Naive thymus-derived CD8-positive, alpha-beta T cell (primary cell): Measurements from ENCODE around the gene FBXW11. TPM values are rescaled to one million over a fixed set of nuclear protein-coding genes. Genes with fewer than 3 reads are reported as not detected.

Source experiments
- ATAC-seq, 2 donors: fragments of 150-1000 bp; cut with Tn5 transposase in 1 of 2; sonication (Bioruptor Pico), chemical (Tn5 transposase) in 1 of 2; 1 replicate in 1 of 2; 2 replicates in 1 of 2; pipeline ENCODE4 v1.10.0; 2021; ENCODE audit warnings: mild to moderate bottlenecking in 2 of 2, moderate library complexity in 2 of 2
- POLR2A ChIA-PET: fragments of 350-600 bp; sonication (Branson Sonifier 250); formaldehyde crosslinking; loops from one replicate; lab custom pipeline; 2021; ENCODE audit warnings: antibody characterized with exemption; lab: Charles Lee
- DNase-seq, 10 donors: peaks; one replicate each; pipeline versions ENCODE4 v3.0.0 to v3.0.0-alpha.2; 2020 to 2022
- H3K27ac Mint-ChIP-seq, 10 donors: one replicate each; pipeline ENCODE4 v1.8.0; 2020 to 2022; ENCODE audit warnings: mild to moderate bottlenecking in 10 of 10, mixed read lengths in 10 of 10, moderate library complexity in 4 of 10, inconsistent platforms in 1 of 10
- H3K27me3 Mint-ChIP-seq, 5 donors: one replicate each; pipeline ENCODE4 v1.8.0; 2021 to 2022; ENCODE audit warnings: mixed read lengths in 5 of 5
- H3K36me3 Mint-ChIP-seq, 3 donors: one replicate each; pipeline ENCODE4 v1.8.0; 2020 to 2022; ENCODE audit warnings: mixed read lengths in 3 of 3, mild to moderate bottlenecking in 2 of 3, inconsistent platforms in 1 of 3
- H3K4me1 Mint-ChIP-seq, 4 donors: one replicate each; pipeline ENCODE4 v1.8.0; 2021 to 2022; ENCODE audit warnings: mixed read lengths in 4 of 4
- H3K4me3 Mint-ChIP-seq, 10 donors: one replicate each; pipeline ENCODE4 v1.8.0; 2020 to 2022; ENCODE audit warnings: mild to moderate bottlenecking in 10 of 10, mixed read lengths in 10 of 10, moderate library complexity in 6 of 10, inconsistent platforms in 1 of 10
- H3K9me3 Mint-ChIP-seq, 9 donors: one replicate each; pipeline ENCODE4 v1.8.0; 2020 to 2022; ENCODE audit warnings: mixed read lengths in 9 of 9, mild to moderate bottlenecking in 3 of 9, inconsistent platforms in 1 of 9, moderate library complexity in 1 of 9
- polyA plus RNA-seq, 3 donors: library from polyadenylated mRNA; unstranded; fragments of 300-500 nt; fragmentation: Illumina TruSeq; gene quantifications; one replicate each; pipeline ENCODE4 v1.2.3, GENCODE V29; 2021
- total RNA-seq, 8 experiments: library from RNA in 2 of 8; stranded (reverse) in 2 of 8; gene quantifications; one replicate each; pipeline ENCODE4 v1.2.3 and lab custom pipeline; 2021 to 2026

Gene FBXW11
- total and polyA plus RNA-seq, 5 experiments from 2014 or later = 13.5 to 39.5 (median 18.3) TPM

GRCh38 chr5:171999100-171999499 is 7.3 kb downstream of the FBXW11 start:
- Mint-ChIP-seq H3K4me1 (peaks cover 34 to 89% (median 71%) of the 10 kb centered on the region in 4 donors), H3K27me3 (no peaks in the 10 kb centered on the region), H3K9me3 (no peaks in the 10 kb centered on the region), H3K36me3 (peaks cover 0 to 27% (median 13%) of the 10 kb centered on the region in 3 donors), H3K4me3 (no peak overlapping the region), H3K27ac (peak overlapping the region in 1 of 10 donors; percentile 61)
- POLR2A ChIA-PET = interaction anchor here (0.7 kb wide), 1 partner anchor 26 kb away, joined by 4 read pairs; no protein-coding TSS in a partner anchor
- DNase-seq = no peak
- no peak for ATAC-seq

GRCh38 chr5:171997011-171997410 is 9.4 kb downstream of the FBXW11 start:
- ATAC-seq = no peak
- H3K27me3 Mint-ChIP-seq = no peaks in the 10 kb centered on the region
- POLR2A ChIA-PET = interaction anchor here (0.9 to 1.6 kb wide), 2 partner anchors 9 to 10 kb away, joined by 5 to 13 read pairs; partner anchors contain the start of gene FBXW11
- no peak overlapping the region for H3K4me3 Mint-ChIP-seq
- peaks cover 36 to 84% (median 63%) of the 10 kb centered on the region in 4 donors for H3K4me1 Mint-ChIP-seq
- H3K9me3 Mint-ChIP-seq = no peaks in the 10 kb centered on the region
- H3K36me3 Mint-ChIP-seq = peaks cover 0 to 40% (median 17%) of the 10 kb centered on the region in 3 donors
- DNase-seq = no peak
- no peak overlapping the region for H3K27ac Mint-ChIP-seq

GRCh38 chr5:171992813-171993212 is 13.6 kb downstream of the FBXW11 start:
- H3K4me1 Mint-ChIP-seq = peaks cover 24 to 75% (median 57%) of the 10 kb centered on the region in 4 donors
- H3K27ac Mint-ChIP-seq = peak overlapping the region in 3 of 10 donors; percentile 0 to 4 (median 3)
- H3K36me3 Mint-ChIP-seq = peaks cover 0 to 65% (median 20%) of the 10 kb centered on the region in 3 donors
- no peak overlapping the region for H3K4me3 Mint-ChIP-seq
- DNase-seq = no peak
- POLR2A ChIA-PET = no interaction called here
- H3K9me3 Mint-ChIP-seq = no peaks in the 10 kb centered on the region
- no peak for ATAC-seq
- no peaks in the 10 kb centered on the region for H3K27me3 Mint-ChIP-seq

GRCh38 chr5:171992305-171992704 is 14.1 kb downstream of the FBXW11 start:
- POLR2A ChIA-PET = no interaction called here
- Mint-ChIP-seq H3K27me3 (no peaks in the 10 kb centered on the region), H3K27ac (peak overlapping the region in 5 of 10 donors; percentile 0 to 65 (median 4)), H3K9me3 (no peaks in the 10 kb centered on the region), H3K4me3 (peak overlapping the region in 1 of 10 donors; percentile 8), H3K36me3 (peaks cover 0 to 70% (median 22%) of the 10 kb centered on the region in 3 donors), H3K4me1 (peaks cover 23 to 74% (median 56%) of the 10 kb centered on the region in 4 donors)
- no peak for ATAC-seq
- no peak for DNase-seq

- ATAC-seq = no peak
- Mint-ChIP-seq H3K36me3 (peaks cover 0 to 63% (median 20%) of the 10 kb centered on the region in 3 donors), H3K4me3 (no peak overlapping the region), H3K4me1 (peaks cover 26 to 65% (median 55%) of the 10 kb centered on the region in 4 donors), H3K27me3 (no peaks in the 10 kb centered on the region), H3K9me3 (no peaks in the 10 kb centered on the region), H3K27ac (no peak overlapping the region)
- DNase-seq = no peak
- POLR2A ChIA-PET = no interaction called here
These were observed 15.8 kb downstream of the FBXW11 start for GRCh38 chr5:171990713-171991015.

DNA sequence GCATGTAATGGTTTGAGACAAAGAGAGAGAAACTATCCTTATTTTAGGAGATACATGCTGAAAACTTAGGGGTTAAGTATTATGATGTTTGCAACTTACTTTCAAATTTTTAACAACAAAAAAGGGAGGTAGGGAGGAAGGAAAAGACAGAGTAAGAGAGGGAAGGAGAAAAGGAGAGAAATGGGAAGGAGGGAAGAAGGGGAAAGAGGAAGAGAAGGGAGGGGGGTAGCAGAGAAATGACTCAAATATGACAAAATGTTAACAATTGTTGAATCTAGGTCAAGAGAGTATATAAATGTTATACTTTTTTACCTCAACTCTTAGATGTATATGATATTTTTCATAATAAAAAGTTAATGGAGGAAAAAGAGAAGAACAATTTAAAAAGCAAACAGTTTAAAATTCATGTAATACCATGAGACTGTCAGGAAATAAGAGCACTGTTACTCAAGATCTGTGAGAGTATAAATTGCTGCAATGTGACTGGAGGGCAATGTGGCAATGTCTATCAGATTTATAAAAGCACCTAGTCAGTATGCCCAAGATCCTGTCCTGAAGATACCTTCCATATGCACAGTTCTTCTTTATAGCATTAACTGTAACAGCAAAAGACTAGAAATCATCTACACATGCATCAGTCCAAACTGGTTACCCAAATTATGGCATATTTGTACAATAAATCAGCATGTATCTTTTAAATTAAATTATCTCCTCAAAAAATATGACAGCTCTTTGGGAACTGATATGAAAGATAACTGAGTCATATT is 16.3 kb downstream of the FBXW11 start:
- no peak for DNase-seq
- Mint-ChIP-seq H3K36me3 (peaks cover 0 to 58% (median 17%) of the 10 kb centered on the region in 3 donors), H3K27ac (peak overlapping the region in 3 of 10 donors; percentile 1 to 73 (median 39)), H3K4me3 (peak overlapping the region in 1 of 10 donors; percentile 9), H3K9me3 (no peaks in the 10 kb centered on the region), H3K4me1 (peaks cover 26 to 65% (median 55%) of the 10 kb centered on the region in 4 donors), H3K27me3 (no peaks in the 10 kb centered on the region)
- POLR2A ChIA-PET = no interaction called here
- no peak for ATAC-seq

DNA sequence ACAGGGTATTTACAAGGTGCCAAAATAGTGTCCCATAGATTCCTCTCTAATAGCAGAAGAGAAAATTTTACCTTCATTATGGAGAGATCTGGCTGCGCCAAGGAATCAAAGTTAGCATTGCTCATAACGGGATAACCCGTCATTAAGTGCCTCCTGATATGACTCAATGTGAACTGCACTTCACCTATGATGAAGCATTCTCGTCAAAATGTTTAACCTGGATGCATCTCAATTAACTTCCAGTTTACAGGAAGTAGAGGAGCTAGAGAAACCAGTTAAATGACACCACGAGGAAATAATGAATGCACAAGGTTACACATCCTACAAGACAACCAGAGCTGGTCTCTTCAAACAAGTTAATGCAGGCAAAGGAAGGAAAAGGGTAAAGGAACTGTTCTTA is 17.2 kb downstream of the FBXW11 start:
- no peak for ATAC-seq
- Mint-ChIP-seq H3K27ac (peak overlapping the region in 1 of 10 donors; percentile 39), H3K4me1 (peaks cover 29 to 66% (median 58%) of the 10 kb centered on the region in 4 donors), H3K4me3 (peak overlapping the region in 1 of 10 donors; percentile 30), H3K27me3 (no peaks in the 10 kb centered on the region), H3K36me3 (peaks cover 0 to 52% (median 20%) of the 10 kb centered on the region in 3 donors), H3K9me3 (peaks cover 0 to 2% (median 0%) of the 10 kb centered on the region in 9 donors)
- no peak for DNase-seq
- POLR2A ChIA-PET = interaction anchor here (0.6 kb wide), 1 partner anchor 844 kb away, joined by 3 read pairs; no protein-coding TSS in a partner anchor

DNA sequence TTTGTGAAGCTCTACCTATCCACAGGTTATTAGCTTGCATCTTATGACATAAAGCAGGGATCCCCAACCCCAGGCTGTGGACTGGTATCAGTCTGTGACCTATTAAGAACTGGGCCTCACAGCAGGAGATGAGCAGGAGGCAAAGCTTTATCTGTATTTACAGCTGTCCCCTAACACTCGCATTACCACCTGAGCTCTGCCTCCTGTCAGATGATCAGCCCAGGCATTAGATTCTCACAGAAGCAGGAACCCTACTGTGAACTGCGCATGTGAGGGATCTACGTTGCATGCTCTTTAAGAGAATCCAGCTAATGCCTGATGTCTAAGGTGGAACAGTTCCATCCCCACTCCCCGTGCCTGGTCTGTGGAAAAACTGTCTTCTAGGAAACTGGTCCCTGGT is 19.7 kb downstream of the FBXW11 start:
- Mint-ChIP-seq H3K36me3 (peaks cover 0 to 49% (median 33%) of the 10 kb centered on the region in 3 donors), H3K27me3 (no peaks in the 10 kb centered on the region), H3K4me1 (peaks cover 20 to 69% (median 55%) of the 10 kb centered on the region in 4 donors), H3K9me3 (peaks cover 0 to 3% (median under 1%) of the 10 kb centered on the region in 9 donors), H3K27ac (peak overlapping the region in 1 of 10 donors; percentile 38), H3K4me3 (no peak overlapping the region)
- POLR2A ChIA-PET = interaction anchor here (1.0 to 1.2 kb wide), 2 partner anchors 19 to 49 kb away, joined by 3 to 5 read pairs; partner anchors contain the start of gene FBXW11
- DNase-seq (no peak), ATAC-seq (no peak)

DNA sequence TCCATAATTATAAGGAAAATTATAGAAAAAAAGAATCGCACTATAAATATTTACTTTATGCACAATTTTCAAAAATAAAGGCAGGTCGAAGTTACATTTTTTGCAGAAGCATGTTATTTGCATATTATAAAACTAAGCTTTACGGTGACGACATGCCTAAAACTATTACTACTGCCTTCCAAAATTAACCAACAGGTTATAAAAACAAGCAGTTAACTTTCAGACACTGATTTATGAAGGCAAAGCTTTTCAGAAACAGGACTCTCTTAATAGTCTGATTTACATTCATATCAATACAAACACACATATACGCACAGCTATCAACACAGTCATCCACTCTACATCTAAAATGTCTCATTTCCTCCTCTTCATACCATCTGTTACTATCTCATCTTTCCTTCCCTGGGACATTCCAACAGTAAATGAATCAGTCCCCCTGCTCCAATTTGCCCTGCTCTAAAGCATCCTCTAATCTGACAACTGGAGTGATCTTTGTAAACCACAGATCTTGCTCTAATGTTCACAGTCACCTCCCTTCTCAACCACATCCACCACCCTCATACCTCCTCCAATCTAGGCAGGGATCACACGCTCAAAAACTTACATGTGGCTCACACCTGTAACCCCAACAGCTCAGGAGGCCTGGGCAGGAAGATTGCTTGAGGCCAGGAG is 21.6 kb downstream of the FBXW11 start:
- Mint-ChIP-seq H3K36me3 (peaks cover 0 to 47% (median 36%) of the 10 kb centered on the region in 3 donors), H3K4me3 (peak overlapping the region in 4 of 10 donors; percentile 3 to 29 (median 12)), H3K9me3 (peaks cover 0 to 20% (median 7%) of the 10 kb centered on the region in 9 donors), H3K27me3 (no peaks in the 10 kb centered on the region), H3K4me1 (peaks cover 19 to 63% (median 46%) of the 10 kb centered on the region in 4 donors), H3K27ac (peak overlapping the region in 8 of 10 donors; percentile 3 to 50 (median 21))
- POLR2A ChIA-PET = interaction anchor here (0.6 to 1.5 kb wide), 2 partner anchors 22 to 127 kb away, joined by 3 to 5 read pairs; partner anchors contain the start of gene FBXW11
- peak in 3 of 10 donors; percentile 26 to 52 (median 30) for DNase-seq
- peak; percentile 58 to 88 for ATAC-seq

GRCh38 chr5:171981847-171982246 is 24.6 kb downstream of the FBXW11 start:
- Mint-ChIP-seq H3K27ac (peak overlapping the region in 1 of 10 donors; percentile 13), H3K4me1 (peaks cover 16 to 59% (median 41%) of the 10 kb centered on the region in 4 donors), H3K9me3 (peaks cover 0 to 35% (median 16%) of the 10 kb centered on the region in 9 donors), H3K4me3 (no peak overlapping the region), H3K36me3 (peaks cover 5 to 48% (median 22%) of the 10 kb centered on the region in 3 donors), H3K27me3 (no peaks in the 10 kb centered on the region)
- DNase-seq (no peak), ATAC-seq (no peak)
- POLR2A ChIA-PET = no interaction called here

- peaks cover 0 to 35% (median 16%) of the 10 kb centered on the region in 9 donors for H3K9me3 Mint-ChIP-seq
- no peaks in the 10 kb centered on the region for H3K27me3 Mint-ChIP-seq
- no peak overlapping the region for H3K4me3 Mint-ChIP-seq
- H3K36me3 Mint-ChIP-seq = peaks cover 5 to 46% (median 20%) of the 10 kb centered on the region in 3 donors
- POLR2A ChIA-PET = no interaction called here
- ATAC-seq = no peak
- H3K4me1 Mint-ChIP-seq = peaks cover 24 to 67% (median 47%) of the 10 kb centered on the region in 4 donors
- no peak for DNase-seq
- H3K27ac Mint-ChIP-seq = no peak overlapping the region
These were observed 25.6 kb downstream of the FBXW11 start for GRCh38 chr5:171980792-171981191.

GRCh38 chr5:171979606-171980005 is 26.8 kb downstream of the FBXW11 start:
- POLR2A ChIA-PET = no interaction called here
- Mint-ChIP-seq H3K36me3 (peaks cover 5 to 43% (median 26%) of the 10 kb centered on the region in 3 donors), H3K4me1 (peaks cover 28 to 71% (median 51%) of the 10 kb centered on the region in 4 donors), H3K4me3 (no peak overlapping the region), H3K9me3 (peaks cover 0 to 35% (median 16%) of the 10 kb centered on the region in 9 donors), H3K27me3 (no peaks in the 10 kb centered on the region), H3K27ac (no peak overlapping the region)
- DNase-seq (no peak), ATAC-seq (no peak)
